ENCODE measurements around the gene AFAP1.

- TF ChIP-seq GATA2 (IDR thresholded peaks at IDR 0.05; ENCODE audit: low read depth, low read length): no peak
- TF ChIP-seq GATA3 (IDR thresholded peaks at IDR 0.05; ENCODE audit: low read depth, low read length): no peak
Observed at GRCh38 chr4:7909463-7910262, 30.0 kb downstream of the AFAP1 start.

Data from SH-SY5Y (cell line).